HG03565 (cell line): Measurements from ENCODE around the gene PYHIN1.
"Not testable (repeated sequence)": the region's sequence is repeated elsewhere in the genome, so short reads cannot be mapped to it uniquely, and the experiment has no call there.

Source experiments
- ATAC-seq: cut with Tn5 transposase; IDR thresholded peaks from one replicate; pipeline ENCODE4 v1.9.1; 2021; ENCODE audit warnings: mild to moderate bottlenecking, moderate library complexity; ENCODE audit not compliant: unreplicated experiment

Gene PYHIN1

GRCh38 chr1:158978730-158979129 lies 47.4 kb downstream of the PYHIN1 start:
- ATAC-seq, result no peak

- no peak for ATAC-seq
Measured at GRCh38 chr1:158979229-158979628, 47.9 kb downstream of the PYHIN1 start.

- no peak for ATAC-seq
Measured at GRCh38 chr1:158983235-158983634, 51.9 kb downstream of the PYHIN1 start.

- ATAC-seq, result no peak
Measured at GRCh38 chr1:158984386-158984785, 53.0 kb downstream of the PYHIN1 start.

- no peak for ATAC-seq
Measured at GRCh38 chr1:158989424-158989823, 58.1 kb downstream of the PYHIN1 start.

GRCh38 chr1:158992787-158993312 lies 61.5 kb downstream of the PYHIN1 start:
- ATAC-seq, result no peak

- ATAC-seq, result no peak
Measured at GRCh38 chr1:158996998-158997397, 65.6 kb downstream of the PYHIN1 start.

- no peak for ATAC-seq
Measured at GRCh38 chr1:158998037-158998780, 66.9 kb downstream of the PYHIN1 start.

- ATAC-seq, result no peak
Measured at GRCh38 chr1:158998781-158999161, 67.4 kb downstream of the PYHIN1 start.

- no peak for ATAC-seq
Measured at GRCh38 chr1:158999316-159000069, 68.1 kb downstream of the PYHIN1 start.

- ATAC-seq, result no peak
Measured at GRCh38 chr1:159000070-159000409, 68.7 kb downstream of the PYHIN1 start.

GRCh38 chr1:159000625-159001024 lies 69.3 kb downstream of the PYHIN1 start:
- no peak for ATAC-seq

- ATAC-seq, result no peak
Measured at GRCh38 chr1:159005161-159005560, 73.8 kb downstream of the PYHIN1 start.

GRCh38 chr1:159005676-159006075 lies 74.3 kb downstream of the PYHIN1 start:
- ATAC-seq, result no peak

GRCh38 chr1:159006210-159006807 lies 75.0 kb downstream of the PYHIN1 start:
- not testable (repeated sequence) for ATAC-seq

- no peak for ATAC-seq
Measured at GRCh38 chr1:159007726-159008125, 76.4 kb downstream of the PYHIN1 start.

- ATAC-seq, result peak; percentile 64
Measured at GRCh38 chr1:159008744-159009188, 77.4 kb downstream of the PYHIN1 start.

GRCh38 chr1:159009287-159009686 lies 77.9 kb downstream of the PYHIN1 start:
- no peak for ATAC-seq

GRCh38 chr1:159009704-159010361 lies 78.5 kb downstream of the PYHIN1 start, which contains the start of gene IFI16:
TSS of gene IFI16 (plus strand) at chr1:159009907. CDS start at chr1:159014681, 4,774 bp downstream.
- peak; percentile 54 for ATAC-seq

GRCh38 chr1:159010391-159010790 lies 79.0 kb downstream of the PYHIN1 start:
- ATAC-seq, result no peak

- ATAC-seq, result not testable (repeated sequence)
Measured at GRCh38 chr1:159011001-159011400, 79.6 kb downstream of the PYHIN1 start.
